K562 (cell line): Measurements from ENCODE around the gene GPR50. TPM values are rescaled to one million over a fixed set of nuclear protein-coding genes. Genes with fewer than 3 reads are reported as not detected.
A peak's percentile ranks its signal among the peaks of the same experiment; 100 is the strongest.

Experiments
- ARID2 ChIP-seq: fragments of 450-650 bp; IDR thresholded peaks from 2 replicates; pipeline ENCODE4 v1.6.1; 2017; ENCODE audit warnings: antibody characterized with exemption, mild to moderate bottlenecking
- FOXA3 ChIP-seq, 2 experiments: fragments of 450-650 bp in 1 of 2; sonication (generic) in 1 of 2; formaldehyde crosslinking; IDR thresholded peaks in 1 of 2; conservative IDR thresholded peaks in 1 of 2; 2 replicates each; pipeline versions ENCODE4 v1.4.0 to v1.8.0; 2020 to 2022; ENCODE audit warnings: mild to moderate bottlenecking in 2 of 2, missing genetic modification reagents in 1 of 2
- ZNF224 ChIP-seq: sonication (generic); formaldehyde crosslinking; IDR thresholded peaks from 2 replicates; pipeline ENCODE4 v1.8.0; 2022; ENCODE audit warnings: mild to moderate bottlenecking, missing genetic modification reagents
- polyA plus RNA-seq, 8 experiments: library from polyadenylated mRNA; depleted of rRNA in 4 of 8; stranded (reverse) in 5 of 8; unstranded in 3 of 8; fragments of >200 nt; fragmentation: Nextera tagmentation in 2 of 8; fragmentation: Illumina TruSeq in 1 of 8; extraction: Ambion mirVana in 2 of 8; extraction: Trizol in 1 of 8; gene quantifications; 2 replicates each; pipeline versions ENCODE4 v1.2.1 to v1.2.3, GENCODE V29; 2011 to 2014; ENCODE audit warnings: inconsistent platforms in 1 of 8, missing spikeins in 1 of 8
- total RNA-seq, 7 experiments: library from RNA; depleted of rRNA in 6 of 7; stranded (reverse); fragments of >200 nt in 6 of 7; fragmentation: Illumina TruSeq in 2 of 7; extraction: Trizol in 2 of 7; gene quantifications; 2 replicates each; pipeline versions ENCODE4 v1.2.1 to v1.2.3, GENCODE V29; 2011 to 2021; ENCODE audit warnings: low replicate concordance in 1 of 7
- TF ChIP-seq, protein P1 (sequence below), 2 experiments: fragments of 450-650 bp; formaldehyde crosslinking in 1 of 2; IDR thresholded peaks; 2 replicates each; pipeline versions ENCODE4 v1.4.0 to v1.6.1; 2014 to 2020; ENCODE audit warnings: mild to moderate bottlenecking in 2 of 2, borderline replicate concordance in 1 of 2, low read depth in 1 of 2

GPR50 gene
- total and polyA plus RNA-seq, 9 of the 15 experiments (the other 6 are each of a cell fraction or from before 2014, with no cell fraction given): 0.03 TPM; not detected in 8

DNA sequence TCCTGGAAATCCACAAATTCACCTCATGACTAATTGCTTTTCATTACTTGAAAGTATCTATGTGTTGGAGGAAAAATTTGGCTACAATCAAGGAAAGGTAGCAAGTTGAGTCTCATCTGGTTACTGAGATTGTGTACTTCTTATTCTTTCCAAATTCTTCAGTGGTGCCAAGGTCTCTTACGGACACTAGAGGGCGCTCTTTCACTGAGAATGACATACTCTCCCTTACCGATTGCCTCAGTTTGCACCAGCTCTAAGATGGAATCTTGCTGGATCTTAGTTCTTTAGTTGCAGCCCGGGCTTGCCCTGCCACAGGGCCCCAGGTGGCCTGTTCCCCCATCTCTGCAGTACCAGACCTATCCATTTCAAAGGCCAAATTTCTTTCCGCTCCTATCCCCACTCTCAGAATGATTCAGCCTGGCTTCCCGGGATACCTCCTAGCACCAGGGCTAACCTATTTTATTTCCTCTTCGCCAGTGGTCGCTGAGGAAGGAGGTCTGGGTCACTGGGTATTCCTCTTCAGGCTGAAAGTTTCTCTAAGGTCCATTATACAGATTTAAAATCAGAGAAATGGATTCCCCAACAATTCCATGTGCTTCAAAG lies 24.6 kb upstream of the GPR50 start (continued):
- TF ChIP-seq, protein P1, sequence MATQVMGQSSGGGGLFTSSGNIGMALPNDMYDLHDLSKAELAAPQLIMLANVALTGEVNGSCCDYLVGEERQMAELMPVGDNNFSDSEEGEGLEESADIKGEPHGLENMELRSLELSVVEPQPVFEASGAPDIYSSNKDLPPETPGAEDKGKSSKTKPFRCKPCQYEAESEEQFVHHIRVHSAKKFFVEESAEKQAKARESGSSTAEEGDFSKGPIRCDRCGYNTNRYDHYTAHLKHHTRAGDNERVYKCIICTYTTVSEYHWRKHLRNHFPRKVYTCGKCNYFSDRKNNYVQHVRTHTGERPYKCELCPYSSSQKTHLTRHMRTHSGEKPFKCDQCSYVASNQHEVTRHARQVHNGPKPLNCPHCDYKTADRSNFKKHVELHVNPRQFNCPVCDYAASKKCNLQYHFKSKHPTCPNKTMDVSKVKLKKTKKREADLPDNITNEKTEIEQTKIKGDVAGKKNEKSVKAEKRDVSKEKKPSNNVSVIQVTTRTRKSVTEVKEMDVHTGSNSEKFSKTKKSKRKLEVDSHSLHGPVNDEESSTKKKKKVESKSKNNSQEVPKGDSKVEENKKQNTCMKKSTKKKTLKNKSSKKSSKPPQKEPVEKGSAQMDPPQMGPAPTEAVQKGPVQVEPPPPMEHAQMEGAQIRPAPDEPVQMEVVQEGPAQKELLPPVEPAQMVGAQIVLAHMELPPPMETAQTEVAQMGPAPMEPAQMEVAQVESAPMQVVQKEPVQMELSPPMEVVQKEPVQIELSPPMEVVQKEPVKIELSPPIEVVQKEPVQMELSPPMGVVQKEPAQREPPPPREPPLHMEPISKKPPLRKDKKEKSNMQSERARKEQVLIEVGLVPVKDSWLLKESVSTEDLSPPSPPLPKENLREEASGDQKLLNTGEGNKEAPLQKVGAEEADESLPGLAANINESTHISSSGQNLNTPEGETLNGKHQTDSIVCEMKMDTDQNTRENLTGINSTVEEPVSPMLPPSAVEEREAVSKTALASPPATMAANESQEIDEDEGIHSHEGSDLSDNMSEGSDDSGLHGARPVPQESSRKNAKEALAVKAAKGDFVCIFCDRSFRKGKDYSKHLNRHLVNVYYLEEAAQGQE (IDR thresholded peaks at IDR 0.05; ENCODE audit: borderline replicate concordance): peak; percentile 68
- TF ChIP-seq, protein P1 (CRISPR knock-in tag; IDR thresholded peaks at IDR 0.05; ENCODE audit: low read depth): no peak
- TF ChIP-seq ZNF224 (CRISPR knock-in tag) (no peak), FOXA3 (CRISPR knock-in tag; conservative IDR thresholded peaks at IDR 0.05 in 1 of 2, IDR thresholded peaks at IDR 0.05 in 1 of 2) (no peak), ARID2 (0 out of 2 replicates have a peak, but pooled peaks have one; percentile 13)
